Measurements from ENCODE around the gene PUS1.

The PUS1 gene

DNA sequence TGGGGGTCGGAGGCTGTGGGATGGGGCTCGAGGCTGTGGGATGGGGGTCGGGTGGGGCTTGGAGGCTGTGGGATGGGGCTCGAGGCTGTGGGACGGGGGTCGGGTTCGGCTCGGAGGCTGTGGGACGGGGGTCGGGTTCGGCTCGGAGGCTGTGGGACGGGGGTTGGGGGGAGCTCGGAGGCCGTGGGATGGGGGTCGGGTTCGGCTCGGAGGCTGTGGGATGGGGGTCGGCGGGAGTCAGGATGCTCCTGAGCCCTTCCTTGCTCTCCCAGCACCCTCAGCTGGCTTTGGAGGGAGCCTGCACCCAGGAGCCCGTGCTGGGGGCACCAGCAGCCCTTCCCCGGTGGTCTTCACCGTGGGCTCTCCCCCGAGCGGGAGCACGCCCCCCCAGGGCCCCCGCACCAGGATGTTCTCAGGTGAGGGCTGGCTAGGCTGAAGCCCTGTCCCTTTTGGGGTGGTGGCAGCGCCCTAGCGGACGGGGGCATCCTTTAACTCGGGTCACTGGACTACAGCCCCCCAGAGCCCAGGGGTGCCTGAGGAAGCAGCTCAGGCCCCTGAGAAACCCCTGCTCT lies 11.9 kb upstream of the PUS1 start:
- DNase-seq: no peak

DNA sequence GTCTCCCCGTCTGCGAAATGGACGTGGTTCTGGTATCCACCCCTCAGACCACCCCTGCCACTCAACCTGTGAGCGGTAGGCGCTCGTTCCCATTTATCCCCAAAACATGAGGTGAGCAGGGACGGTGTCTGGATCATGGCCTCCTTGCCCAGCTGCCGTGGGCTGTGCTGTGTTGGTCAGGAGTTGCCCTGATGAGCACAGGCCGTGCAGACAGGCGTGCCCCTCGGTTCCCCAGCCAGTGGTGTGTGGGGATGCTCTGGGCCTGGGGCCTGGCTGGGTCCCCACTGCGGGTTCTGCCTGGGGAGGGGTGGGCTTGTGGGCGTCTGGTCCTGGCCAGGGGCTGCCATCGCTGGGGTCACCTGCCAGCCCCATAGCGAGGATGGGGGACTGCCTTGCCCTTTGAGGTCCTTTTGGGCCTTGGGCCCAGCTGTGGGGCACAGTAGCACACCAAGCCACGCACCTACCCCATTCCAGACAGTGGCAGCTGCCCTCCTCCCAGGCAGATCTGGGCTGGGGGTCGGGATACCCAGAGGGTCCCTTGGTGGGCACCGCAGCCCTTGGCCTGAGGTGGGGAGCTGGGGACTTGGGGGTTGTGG lies 11.3 kb upstream of the PUS1 start:
- DNase-seq: no peak

DNA sequence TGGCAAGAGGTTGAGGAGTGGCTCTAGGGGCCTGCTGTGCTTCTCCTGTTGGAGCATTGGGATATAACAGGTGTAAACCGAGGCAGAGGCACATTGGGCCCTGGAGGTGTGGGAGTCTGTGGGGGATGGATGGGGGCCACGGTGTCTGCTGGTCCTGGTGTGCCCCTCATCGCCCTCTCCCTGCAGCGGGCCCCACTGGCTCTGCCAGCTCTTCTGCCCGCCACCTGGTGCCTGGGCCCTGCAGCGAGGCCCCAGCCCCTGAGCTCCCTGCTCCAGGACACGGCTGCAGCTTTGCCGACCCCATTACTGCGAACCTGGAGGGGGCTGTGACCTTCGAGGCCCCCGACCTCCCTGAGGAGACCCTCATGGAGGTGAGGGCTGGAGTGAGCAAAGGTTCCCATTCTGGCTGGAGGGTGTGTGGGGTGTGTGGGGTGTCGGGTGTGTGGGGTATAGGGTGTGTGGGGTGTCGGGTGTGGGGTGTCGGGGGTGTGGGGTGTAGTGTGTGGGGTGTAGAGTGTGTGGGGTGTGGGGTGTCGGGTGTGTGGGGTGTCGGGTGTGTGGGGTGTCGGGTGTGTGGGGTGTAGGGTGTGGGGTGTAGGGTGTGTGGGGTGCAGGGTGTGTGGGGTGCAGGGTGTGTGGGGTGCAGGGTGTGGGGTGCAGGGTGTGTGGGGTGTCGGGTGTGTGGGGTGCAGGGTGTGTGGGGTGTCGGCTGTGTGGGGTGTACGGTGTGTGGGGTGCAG lies 10.6 kb upstream of the PUS1 start:
- DNase-seq: no peak

DNA sequence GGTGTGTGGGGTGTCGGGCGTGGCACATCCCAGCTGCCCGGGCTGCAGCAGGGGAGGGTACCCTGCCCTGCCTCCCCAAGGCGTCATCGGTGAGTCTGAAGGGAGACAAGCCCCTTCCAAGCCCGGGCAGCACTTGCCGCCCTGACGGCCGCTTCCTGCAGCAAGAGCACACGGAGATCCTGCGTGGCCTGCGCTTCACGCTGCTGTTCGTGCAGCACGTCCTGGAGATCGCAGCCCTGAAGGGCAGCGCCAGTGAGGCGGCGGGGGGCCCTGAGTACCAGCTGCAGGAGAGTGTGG lies 10.1 kb upstream of the PUS1 start:
- DNase-seq: no peak

DNA sequence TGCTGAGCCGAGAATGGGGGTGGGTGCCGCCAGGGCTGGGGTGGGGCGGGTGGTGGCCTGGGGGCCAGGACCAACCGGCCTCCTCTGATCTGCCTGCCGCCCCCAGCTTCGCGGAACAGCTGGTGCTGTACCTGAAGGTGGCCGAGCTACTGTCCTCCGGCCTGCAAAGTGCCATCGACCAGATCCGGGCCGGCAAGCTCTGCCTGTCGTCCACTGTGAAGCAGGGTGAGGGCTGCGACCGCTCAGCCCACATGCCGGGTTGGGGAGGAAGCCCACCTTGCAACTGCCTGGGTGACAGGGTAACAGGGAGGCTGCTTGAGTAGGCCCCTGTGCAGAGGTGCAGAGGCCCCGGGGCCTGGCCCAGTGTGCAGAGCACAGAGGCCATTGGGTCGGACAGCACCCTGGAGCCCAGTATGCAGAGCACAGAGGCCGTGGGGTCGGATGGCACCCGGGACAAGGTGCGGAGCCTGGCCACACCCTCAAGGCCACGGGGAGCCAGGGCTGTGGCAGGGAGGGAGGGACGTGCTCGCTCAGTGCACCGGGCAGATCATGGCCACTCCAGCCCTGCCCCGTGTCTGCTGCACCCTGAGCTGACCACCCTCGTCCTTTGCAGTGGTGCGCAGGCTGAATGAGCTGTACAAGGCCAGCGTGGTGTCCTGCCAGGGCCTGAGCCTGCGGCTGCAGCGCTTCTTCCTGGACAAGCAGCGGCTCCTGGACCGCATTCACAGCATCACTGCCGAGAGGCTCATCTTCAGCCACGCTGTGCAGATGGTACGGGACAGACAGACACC lies 9.5 kb upstream of the PUS1 start:
- DNase-seq: no peak

DNA sequence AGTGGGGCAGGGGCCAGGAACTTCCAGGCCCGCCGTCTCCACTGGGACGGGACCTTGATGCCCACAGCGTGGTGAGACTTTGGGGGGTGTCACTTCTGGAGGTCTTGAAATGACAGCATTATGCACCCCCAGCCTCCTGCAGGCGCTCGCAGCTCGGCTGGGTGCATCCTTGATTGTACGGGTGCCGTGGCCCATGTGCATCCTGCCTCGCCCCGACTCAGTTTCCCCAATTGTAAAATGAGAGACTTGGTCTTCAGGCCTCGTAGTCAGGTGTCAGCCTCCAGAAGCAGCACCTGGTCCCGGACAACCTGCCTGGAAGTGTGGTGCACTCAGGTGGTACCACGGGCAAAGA lies 8.9 kb upstream of the PUS1 start:
- no peak for DNase-seq

DNA sequence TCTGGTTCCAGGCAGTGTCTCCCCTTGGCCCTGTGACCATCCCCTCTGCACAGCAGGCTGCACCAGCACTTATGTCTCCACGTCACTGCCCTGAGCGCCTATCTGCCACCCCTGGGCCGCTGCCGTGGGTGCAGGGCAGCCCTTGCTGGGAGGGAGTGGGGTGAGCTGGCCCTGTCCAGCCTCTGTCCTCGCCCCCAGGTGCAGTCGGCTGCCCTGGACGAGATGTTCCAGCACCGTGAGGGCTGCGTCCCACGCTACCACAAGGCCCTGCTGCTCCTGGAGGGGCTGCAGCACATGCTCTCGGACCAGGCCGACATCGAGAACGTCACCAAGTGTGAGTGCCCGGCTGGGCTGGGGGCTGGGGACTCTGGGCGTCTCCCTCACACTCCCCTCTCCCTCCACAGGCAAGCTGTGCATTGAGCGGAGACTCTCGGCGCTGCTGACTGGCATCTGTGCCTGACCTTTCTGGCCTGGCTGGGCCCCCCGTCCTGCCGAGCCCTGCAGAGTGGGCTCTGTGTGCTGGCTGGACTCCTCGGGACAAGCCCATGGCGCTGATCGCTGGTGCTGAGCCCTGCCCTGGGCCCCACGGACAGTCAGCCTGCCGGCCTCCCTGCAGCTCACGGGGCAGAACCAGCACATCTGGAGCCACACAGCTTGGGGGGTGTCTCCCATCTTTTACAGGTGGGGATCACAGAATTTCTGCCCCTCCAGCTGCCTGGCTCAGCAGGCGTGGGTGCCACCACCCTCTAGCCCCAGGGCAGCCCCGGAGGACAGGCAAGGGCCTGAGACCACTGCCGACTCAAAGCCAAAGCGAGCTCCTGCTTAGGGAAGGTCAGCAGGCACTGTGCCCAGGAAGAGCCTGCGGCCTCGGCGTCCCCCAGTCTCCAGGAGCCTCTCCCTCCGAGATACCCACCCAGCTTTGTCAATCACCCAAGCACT lies 7.9 kb upstream of the PUS1 start:
- DNase-seq: no peak

DNA sequence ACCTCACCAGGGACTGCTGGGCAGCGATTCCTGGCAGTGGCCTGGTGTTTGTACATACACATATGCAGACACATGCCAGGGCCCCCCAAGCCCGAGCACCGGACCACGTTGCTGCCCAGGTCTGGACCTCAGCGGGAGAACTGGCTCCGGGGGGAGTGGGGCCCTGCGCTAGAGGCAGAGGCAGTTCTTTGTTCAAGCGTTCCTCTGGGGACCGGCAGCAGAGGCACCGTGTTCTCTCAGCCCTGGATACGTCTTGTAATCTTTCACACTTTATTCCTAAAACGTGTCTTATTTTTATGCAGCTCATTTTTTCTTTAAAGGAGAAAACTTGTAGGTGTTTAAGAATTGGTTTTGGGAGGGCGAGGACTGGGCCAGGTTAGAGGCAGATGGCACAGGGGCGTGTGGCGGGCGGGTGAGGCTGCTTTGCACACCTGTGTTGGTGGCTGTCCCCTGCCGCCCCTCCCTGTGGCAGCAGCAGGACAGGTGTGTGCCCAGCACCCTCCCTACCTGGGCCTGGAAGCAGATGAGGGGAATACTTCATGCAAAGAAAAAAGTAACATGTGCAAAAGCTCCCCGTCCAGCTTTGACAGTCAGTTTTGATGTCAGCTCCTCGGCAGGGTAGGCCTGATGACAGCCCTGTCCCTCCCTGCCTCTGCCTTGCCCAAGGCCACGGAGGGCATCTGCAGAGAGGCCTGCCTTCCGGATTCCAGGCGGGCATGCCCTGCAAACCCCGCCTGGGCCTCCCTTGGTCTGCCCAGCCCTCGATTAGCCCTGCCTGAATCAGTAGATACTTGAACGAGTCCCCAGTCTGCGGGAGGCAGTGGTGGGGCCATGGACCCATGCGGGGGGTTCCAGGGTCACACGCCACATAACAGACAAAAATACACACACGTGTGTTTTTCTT lies 7.0 kb upstream of the PUS1 start:
- no peak for DNase-seq

DNA sequence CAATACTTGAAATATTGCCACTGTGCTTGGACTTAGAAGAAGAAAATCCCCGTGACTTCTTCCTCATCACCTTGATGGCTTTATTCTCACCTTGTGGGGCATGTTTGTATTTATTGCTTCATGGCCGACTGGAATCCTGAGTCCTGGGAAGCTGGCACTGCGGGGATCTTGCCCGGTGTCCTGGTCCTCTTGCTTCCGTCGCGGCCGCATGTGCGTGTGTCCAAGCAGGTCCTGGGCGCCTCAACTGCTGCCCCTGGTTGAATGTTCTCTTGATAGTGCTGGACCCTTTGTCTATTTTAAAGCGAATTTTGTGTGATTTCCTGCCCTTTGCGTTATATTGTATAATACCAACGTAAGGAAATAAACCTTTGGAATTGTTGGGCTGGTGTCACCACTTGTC lies 6.3 kb upstream of the PUS1 start:
- DNase-seq: no peak

DNA sequence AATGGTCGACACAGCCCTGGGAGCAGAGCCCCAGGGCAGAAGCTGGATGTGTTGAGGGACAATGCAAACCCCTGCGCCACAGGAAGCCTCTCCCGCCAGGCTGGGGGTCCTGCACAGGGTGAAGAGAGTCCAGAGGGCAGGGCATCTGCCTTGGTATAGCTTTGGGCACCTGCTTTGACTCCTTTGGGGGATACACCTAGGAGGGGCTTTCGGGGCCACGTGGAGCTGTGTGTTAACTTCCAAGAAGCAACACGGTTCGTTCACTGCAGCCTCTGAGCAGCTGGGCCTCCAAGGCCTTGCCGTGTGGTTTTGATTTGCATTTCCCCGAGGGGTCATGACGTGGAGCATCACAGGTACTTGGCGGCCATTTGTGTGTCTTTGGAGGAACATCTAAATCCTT lies 5.8 kb upstream of the PUS1 start:
- no peak for DNase-seq

DNA sequence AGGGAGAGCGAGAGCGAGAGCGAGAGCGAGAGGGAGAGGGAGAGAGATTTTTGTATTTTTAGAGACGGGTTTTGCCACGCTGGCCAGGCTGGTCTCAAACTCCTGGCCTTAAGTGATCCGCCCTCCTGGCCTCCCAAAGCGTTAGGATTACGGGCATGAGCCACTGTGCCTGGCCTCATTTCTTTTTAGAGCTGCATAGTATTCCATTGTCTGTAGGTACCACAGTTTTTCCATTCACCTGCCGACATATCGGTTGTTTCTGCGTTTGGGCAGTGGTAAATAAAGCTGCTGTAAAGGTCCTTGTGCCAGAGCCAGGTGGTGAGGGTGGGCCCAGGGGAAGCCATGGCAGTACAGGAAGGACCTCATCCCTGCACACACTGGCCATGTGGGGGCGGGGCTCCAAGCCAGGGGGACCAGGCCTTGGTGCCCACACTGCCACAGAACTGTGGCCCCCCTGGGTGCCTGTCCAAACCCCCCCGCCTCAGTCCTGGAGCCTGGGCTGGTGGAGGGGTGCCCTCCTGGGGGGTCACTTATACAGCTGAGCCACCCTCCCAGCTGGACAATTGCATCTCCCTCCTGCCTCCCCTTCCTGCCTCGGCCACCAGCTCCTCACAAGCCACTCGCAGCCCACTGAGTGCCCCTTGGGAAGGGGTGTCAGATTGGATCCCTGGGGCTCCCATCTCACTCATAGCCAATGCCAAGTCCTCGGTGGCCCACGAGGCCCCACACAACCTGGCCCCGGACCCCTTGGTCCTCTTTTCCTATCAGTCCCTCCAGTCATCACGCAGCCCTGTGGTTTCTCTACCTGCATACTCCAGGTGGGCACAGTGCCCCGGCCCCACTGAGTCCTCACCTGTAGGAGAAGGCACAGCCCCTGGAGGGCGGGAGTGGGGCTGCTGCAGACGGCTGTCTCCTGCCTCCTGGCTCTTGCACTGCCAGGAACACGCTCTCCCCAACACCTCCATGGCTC lies 1.7 kb upstream of the PUS1 start:
- DNase-seq: no peak

DNA sequence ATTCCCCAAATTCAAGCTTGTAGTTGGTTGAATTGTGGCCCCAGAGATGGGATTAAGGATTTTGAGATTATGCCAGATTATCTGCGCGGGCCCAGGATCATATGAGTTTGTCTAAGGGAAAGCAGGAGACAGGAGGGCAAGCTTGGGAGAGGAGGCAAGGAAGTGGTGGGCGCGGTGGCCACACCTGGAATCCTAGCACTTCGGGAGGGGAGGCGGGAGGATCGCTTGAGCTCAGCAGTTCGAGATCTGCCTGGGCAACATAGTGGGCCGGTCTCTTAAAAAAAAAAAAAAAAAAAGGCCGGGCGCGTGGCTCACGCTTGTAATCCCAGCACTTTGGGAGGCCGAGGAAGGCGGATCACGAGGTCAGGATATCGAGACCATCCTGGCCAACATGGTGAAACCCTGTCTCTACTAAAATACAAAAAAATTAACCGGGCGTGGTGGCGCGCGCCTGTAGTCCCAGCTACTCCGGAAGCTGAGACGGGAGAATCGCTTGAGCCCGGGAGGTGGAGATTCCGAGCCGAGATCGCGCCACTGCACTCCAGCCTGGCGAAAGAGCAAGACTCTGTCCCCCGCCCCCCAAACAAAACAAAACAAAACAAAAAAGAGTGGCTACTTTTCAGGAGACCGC lies 881 bp upstream of the PUS1 start:
- no peak for DNase-seq

DNA sequence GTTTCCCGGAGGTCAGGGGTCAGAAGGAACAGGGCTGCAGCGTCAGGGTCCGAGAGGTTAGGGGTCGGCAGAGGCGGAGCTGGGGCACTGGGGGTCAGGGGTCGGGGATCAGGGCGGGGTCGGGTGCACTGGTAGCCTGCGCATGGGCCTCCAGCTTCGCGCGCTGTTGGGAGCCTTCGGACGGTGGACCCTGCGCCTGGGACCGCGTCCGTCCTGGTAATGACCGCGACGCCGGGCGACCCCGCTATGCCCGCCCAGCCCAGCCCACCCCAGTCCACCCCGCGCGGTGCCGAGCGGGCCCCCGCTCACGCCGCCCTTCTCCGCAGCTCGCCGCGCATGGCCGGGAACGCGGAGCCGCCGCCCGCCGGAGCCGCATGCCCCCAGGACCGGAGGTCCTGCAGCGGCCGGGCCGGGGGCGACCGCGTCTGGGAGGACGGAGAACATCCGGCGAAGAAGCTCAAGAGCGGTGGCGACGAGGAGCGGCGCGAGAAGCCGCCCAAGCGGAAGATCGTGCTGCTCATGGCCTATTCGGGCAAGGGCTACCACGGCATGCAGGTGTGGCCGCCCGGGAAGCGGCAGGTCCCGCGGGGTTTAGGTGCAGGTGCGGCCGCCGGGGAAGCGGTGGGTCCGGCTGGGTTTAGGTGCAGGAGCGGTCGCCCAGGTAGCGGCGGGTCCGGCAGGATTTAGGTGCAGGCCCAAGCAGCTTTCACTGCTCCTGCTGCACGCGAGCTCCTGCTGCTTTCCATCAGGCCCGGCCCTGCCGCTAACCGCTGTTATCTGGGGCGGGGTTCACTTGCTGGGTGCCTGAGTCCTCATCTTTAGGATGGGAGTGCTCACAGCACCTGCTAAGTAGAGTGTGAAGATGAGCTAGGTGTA lies 743 bp downstream of the PUS1 start:
- DNase-seq: peak; percentile 31

DNA sequence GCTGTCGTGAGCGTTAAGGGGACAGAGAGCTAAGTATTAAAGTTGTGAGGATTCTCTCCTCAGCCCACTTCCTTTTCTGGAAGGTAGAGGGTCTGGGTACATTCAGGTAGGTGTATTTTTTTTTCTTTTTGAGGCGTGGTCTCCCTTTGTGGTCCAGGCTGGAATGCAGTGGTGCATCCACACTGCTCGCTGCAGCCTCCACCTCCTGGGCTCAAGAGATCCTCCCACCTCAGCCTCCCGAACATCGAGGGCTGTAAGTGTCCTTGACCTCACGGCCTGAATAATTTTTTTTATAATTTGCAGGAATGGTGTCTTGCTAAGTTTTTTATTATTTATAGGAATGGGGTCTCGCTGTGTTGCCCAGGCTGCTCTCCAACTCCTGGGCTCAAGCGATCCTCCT lies 1.4 kb downstream of the PUS1 start:
- DNase-seq: no peak

DNA sequence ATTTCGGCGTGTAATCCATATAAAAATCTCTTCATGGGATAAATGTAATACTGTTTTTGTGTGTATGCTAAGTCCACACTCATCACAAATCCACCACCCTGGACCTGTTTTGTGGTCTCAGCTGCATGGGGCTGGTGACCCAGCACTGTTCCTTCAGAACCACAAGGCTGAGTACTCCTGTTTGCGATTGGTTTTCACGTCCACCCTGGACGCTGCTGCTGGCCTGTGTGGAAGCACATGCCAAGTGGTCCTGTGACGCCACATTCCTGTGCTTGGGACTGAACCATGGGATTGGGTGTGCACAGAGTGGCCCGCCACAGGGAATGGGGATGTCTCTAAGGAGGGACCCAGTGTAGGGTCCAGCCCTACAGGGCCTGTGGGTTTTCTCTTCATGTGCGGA lies 4.3 kb downstream of the PUS1 start:
- DNase-seq: no peak

DNA sequence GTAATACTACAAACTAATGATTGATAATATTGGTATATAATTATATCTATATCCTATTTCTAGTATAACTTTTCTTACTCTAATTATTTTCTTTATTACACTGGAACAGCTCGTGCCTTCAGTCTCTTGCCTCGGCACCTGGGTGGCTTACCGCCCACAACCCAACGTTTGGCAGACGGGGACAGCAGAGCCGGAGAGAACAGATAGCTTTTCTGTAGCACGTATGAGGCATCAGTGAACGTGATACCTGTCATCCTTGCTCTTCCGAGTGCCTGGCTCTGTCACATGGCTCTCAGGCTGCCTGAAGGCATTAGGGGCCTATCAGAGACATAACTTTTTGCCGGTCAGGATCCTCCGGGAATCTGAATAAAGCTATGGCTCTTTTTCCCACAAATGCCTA lies 5.5 kb downstream of the PUS1 start:
- no peak for DNase-seq

DNA sequence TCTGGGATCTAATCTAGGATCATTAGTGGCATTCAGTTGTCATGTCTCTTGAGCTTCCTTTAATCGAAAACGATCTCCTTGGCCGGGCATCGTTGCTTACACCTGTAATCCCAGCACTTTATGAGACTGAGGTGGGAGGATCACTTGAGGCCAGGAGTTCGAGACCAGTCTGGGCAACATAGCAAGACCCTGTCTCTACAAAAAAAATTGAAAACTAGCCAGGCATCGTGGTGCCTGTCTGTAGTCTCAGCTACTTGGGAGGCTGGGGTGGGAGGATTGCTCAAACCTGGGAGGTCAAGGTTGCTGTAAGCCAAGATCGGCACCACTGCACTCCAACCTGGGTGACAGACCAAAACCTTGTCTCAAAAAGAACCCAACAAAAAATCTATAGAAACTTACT lies 9.0 kb downstream of the PUS1 start:
- DNase-seq: no peak

DNA sequence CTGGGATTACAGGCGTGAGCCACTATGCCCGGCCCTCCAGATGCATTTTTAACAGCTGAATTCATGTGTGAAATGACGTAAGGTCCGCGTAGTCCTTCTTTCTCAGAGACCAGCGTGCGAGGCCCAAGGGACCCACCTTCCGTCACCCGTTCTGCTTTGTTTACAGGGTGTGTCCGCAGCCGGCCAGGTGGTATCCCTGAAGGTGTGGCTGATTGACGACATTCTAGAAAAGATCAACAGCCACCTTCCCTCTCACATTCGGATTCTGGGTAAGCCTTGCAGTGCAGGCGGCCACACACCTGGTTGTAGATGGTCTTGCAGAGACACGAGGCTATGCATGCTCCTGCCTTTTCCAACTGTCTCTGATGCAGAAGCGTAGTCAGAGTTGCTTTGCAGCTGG lies 9.9 kb downstream of the PUS1 start:
- no peak for DNase-seq

DNA sequence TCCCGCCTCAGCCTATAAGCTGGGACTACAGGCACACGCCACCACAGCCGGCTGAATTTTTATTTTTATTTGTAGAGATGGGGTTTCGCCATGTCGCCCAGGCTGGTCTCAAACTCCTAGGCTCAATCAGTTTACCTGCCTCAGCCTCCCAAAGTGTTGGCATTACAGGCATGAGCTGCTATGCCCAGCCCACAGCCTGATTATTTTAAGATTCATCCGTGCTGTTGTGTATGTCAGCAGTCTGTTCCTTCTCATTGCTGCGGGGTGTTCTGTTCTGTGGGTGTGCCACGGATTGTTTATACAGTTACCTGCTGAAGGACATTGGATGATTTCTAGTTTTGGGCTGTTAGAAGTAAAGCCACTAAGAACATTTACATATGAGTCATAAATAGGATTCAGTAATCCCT lies 11.1 kb downstream of the PUS1 start:
- DNase-seq: no peak

Data from stimulated activated naive CD4-positive, alpha-beta T cell treated with Interleukin-2 at 50 U/mL for 16 hours (primary cell).